Ovary (tissue), 3 donors: ENCODE results near the gene TMEM132D.

Experiments
- CTCF ChIP-seq, 3 donors: fragments of 450-650 bp in 2 of 3; fragments of 200-600 bp in 1 of 3; IDR thresholded peaks; one replicate each; pipeline versions ENCODE4 v1.5.1 to v1.8.0; 2016 to 2022; ENCODE audit warnings: antibody characterized with exemption in 3 of 3, mild to moderate bottlenecking in 1 of 3
- EP300 ChIP-seq: sonication (generic); formaldehyde crosslinking; IDR thresholded peaks from one replicate; pipeline ENCODE4 v1.6.1; 2017; ENCODE audit warnings: antibody characterized with exemption
- donor health status: DM: no; HTN: no; CAD: no.

DNA sequence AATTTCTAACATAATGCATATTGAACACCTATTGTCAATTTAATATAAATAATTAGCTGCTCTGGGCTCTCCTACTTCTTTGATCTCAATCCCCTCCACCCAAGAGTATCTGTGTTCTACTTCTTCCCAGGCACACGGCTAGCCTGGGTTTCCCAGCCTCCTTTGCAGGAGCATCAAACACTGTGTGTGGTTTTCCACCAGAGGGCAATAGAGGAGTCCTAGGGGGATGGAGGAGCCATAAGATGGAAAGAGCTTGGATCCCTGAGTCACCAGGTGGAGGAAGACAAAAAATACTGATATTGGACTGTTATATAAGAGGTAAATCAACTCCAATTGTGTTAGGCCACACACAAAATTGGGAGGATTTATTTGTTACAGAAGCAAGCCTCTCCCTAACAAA lies 716.9 kb downstream of the TMEM132D start:
- TF ChIP-seq CTCF (IDR thresholded peaks at IDR 0.05) (no peak), EP300 (no peak)
